ENCODE measurements around the gene ESPN.

ESPN gene

DNA sequence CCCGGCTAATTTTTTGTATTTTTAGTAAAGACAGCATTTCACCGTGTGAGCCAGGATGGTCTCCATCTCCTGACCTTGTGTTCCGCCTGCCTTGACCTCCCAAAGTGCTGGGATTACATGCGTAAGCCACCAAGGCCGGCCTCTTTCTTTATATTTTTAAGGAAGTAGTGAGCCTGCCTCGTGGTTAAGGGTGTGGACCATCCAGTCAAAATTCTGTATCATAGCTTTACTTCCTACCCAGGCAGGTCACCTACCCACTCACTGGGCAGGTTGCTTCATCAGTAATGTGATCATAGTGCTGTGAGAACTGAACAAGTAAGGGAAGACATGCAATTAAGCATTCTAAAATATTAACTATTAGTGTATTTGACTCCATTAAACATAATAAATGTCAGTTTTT lies 22.9 kb upstream of the ESPN start:
- DNase-seq: no peak

DNA sequence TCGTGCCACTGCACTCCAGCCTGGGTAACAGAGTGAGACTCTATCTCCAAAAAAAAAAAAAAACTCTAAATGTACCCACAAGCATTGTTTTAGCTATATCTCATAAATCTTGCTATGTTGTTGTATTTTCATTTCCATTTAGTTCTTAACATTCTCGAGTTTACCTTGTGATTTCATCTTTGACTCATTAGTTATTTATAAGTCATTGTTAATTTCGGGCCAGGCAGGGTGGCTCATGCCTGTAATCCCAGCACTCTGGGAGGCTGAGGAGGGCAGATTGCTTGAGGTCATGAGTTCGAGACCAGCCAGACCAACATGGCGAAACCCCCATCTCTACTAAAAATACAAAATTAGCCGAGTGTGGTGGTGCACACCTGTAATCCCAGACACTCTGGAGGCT lies 16.6 kb upstream of the ESPN start:
- DNase-seq: no peak

DNA sequence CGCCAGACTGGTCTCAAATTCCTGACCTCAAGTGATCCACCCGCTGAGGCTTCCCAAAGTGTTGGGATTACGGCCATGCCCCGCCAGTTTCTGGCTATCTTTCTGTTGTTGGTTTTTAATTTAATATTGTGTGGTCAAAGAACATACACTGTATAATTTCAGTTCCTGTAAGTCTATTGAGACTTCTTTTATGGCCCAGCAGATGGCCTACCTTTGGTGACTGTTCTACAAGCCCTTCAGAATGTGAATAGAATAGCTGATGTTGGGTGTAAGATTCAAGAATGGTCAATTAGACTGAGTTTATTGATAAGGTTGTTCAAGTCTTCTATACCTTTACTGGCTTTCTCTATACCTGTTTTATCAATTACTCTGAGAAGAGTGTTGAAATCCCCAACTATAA lies 15.5 kb upstream of the ESPN start:
- DNase-seq: no peak

- DNase-seq: no peak
These were observed 14.8 kb upstream of the ESPN start for GRCh38 chr1:6409733-6410132.

DNA sequence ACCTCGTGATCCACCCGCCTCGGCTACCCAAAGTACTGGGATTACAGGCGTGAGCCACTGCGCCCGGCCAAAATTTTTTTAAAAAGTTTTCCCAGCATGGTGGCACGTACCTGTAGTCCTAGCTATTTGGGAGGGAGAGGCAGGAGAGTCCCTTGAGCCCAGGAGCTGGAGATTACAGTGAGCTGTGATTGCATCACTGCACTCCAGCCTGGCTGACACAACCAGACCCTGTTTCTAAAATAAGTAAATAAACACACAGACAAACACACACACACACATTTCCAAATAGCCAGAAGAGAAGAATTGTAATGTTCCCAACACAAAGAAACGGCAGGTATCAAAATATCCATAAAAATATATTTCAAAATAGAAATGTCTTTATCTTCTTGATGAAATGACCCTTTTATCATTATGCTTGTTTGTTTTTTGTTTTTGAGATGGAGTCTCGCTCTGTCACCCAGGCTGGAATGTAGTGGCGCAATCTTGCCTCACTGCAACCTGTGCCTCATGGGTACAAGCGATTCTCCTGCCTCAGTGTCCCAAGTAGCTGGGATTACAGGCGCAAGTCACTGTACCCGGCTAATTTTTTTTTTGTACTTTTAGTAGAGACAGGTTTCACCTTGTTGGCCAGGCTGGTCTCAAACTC lies 14.2 kb upstream of the ESPN start:
- DNase-seq: no peak

- DNase-seq: no peak
These were observed 11.7 kb upstream of the ESPN start for GRCh38 chr1:6412896-6413295.

DNA sequence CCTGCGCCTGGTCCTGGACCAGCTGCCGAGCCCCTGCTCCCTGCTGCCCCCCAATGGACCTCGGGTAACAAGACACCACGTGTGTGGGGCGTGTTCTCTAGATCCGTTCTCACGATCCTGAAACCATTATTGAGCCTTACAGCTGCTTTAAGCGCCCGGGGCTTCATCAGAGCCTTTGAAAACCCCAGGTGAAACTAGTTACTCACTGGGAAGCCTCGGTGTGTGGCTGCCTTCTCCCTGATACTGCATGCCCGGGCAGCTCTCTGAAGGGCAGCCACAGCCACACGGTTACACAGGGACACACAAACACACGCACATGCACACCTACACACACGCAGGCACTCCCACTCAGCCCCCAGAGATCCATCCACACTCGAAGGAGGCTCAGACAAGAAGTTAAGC lies 10.1 kb upstream of the ESPN start:
- DNase-seq: peak in 8 of 58 donors; percentile 4 to 25 (median 12)

DNA sequence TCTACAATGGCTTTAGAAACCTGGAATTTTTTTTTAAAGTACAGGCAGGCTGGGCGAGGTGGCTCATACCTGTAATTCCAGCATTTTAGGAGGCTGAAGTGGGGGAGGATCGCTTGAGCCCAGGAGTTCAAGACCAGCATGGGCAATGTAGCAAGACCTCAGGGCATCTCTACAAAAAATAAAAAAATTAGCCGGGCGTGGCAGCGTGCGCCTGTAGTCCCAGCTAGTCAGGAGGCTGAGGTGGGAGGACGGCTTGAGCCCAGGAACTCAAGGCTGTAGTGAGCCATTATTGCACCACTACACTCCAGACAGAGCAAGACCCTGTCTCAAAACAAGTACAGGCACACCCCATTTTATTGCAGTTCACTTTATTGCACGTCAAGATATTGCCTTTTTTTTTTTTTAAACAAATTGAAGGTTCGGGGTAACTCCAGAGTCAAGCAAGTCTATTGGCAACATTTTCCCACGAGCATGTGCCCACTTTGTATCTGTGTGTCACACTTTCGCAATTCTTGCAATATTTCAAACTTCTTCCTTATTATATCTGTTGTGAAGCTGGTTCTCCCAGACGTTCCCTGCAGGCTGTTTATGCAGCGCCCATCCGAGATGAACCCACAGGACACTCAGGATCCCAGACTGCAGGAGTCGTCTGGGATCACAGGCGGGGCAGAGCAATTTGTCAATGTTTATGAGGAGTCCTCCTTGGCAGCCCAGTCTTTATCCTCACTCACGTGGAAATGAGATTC lies 9.5 kb upstream of the ESPN start:
- no peak for DNase-seq

DNA sequence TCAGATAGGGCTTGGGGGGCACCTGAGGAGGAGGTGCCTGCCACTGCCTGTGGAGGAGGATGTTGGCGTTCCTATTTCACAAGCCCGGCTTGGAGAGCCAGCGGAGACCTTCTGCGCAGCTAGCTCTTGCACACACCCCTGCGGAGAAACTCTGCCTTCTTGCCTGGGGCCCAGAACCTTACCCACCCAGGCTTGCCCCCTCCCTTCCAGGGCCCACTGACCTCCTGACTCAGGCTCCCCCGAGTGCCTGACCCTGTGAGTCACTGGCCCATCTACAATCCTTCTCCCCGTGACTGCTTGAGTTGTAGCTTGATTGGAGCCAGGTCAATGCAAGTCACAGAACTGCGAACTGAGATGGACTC lies 8.3 kb upstream of the ESPN start:
- no peak for DNase-seq

DNA sequence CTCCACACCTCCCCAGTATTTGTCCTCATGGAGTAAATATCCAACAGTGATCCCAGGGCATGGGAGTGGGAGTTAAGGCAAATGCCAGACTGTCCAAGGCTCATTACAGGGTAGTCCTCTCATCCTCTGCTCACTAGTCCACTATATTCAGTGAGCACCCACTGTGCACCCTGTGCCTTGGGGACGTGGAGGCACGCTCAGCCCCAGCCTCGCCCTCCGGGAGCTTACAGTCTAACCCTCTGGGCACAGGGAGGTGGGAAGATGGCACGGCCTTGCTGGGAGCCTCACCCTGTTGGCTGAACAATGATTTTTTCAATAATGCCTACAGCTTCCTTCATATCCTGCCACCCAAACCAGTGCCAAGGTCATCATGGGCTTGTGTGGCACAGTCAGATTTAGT lies 7.7 kb upstream of the ESPN start:
- no peak for DNase-seq

DNA sequence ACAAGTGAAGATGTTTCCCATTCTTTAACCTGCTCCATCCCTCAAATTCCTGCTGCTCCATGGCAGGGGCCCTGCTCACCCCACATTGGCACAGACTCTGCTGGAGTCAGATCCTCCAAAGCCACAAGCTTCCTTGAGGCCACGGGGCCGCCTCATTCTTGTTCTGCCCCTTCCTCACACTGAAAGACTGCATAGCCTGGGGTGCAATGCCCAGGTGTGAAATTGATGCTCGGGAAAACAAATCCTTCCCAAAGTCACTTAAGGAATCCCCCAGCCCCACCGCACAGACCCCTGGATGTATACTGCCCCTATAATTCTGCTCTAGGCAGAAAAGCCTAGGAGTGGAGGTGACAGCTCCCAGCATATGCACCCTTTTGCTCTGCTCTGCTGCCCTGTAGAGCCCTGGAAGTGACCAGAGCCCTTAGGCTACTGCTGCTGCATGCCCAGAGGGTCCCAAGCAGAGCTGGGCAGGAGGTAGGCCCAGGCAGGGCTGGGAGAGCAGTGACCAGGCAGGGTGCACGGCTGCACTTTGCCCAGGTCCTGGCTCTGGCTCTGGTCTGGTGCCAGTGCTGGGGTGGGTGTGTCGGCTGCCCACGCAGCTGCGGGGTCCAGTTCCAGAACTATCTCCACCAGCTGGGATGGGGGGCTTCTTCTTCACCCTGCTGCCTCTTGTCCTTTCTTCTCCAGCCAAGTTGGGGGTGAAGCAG lies 6.5 kb upstream of the ESPN start:
- DNase-seq: no peak

- no peak for DNase-seq
These were observed 5.7 kb upstream of the ESPN start for GRCh38 chr1:6418668-6419396.

GRCh38 chr1:6419397-6419803 lies 5.2 kb upstream of the ESPN start:
- DNase-seq: no peak

- DNase-seq: no peak
These were observed 4.6 kb upstream of the ESPN start, which contains the start of gene HES2 for GRCh38 chr1:6419804-6420453. TSS of gene HES2 (minus strand) at chr1:6419919. CDS start at chr1:6419820, 99 bp downstream.

DNA sequence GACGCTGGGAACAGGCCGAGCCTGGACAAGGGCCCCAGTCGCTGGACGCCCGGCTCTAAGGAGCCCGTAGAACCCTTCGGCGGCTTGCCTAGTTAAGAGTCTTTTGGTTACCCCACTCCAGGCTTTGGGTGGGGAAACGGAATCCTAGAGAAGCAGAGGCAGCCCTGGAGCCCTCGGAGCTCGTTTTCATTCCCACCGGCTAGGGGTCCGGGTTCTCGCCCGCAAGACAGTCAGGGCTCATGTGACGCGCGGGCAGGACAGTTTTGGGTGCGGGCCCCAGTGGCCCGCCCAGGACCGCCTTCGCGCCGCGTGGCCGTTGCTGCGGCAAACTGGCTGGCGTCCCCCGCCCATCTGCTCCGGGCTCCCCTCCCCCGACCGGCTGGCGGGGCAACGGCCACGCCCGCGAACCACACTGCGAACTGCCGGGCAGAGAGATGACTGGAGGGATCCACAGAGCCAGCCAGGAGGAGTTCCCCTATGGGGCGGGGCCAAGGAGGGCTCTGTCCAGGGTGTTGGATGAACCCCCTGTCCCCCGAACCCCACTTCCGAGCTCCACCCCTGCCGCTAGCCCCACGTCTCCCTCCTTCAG lies 4.0 kb upstream of the ESPN start:
- no peak for DNase-seq

DNA sequence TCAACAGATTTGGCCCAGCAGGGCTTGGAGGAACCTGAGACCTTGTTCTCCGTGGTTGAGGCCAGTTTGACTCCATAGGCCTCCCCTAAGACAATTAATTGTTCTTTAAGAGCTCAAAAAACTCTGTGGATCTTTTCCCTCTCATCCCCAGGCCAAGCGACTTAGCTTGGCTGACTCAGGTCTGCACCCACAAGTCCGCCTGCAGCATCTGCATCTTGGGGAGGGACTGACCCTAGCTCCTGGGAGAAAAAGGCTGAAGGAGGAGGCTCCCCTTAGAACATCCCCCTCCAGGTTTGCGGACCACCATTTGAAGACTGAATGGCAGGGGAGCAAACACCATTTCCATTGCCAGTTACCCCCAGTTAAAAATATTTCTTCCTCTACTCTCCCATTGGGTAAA lies 3.3 kb upstream of the ESPN start:
- DNase-seq: no peak

GRCh38 chr1:6423321-6423999 lies 1.1 kb upstream of the ESPN start:
- peak in 6 of 58 donors; percentile 1 to 28 (median 5) for DNase-seq

DNA sequence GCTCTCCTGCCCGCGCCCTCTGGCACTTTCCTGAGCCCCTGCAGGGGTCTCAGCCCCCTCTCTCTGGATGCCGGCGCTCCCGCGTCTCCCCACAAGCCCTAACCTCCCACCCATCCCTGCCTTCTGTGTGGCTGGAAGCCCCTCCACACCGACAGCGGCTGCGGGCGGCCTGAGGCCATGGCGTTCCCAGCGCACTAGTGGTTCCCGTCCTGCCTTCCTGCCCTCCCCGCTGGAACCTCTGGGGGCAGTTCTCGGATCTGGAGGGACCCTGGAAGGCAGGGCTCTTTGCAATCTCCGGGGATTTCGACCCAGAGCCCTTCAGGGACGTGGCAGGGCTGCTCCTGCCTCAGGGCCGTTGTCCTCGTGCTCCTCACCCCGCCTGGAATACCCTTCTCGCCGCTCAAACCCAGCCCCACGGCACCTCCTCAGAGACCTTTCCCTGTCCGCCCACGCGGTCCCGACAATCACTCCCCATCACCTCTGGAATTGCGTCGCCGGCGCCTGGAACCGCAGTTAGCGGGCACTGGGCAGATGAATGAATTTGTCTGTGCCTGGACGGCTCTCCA lies 493 bp upstream of the ESPN start:
- no peak for DNase-seq

DNA sequence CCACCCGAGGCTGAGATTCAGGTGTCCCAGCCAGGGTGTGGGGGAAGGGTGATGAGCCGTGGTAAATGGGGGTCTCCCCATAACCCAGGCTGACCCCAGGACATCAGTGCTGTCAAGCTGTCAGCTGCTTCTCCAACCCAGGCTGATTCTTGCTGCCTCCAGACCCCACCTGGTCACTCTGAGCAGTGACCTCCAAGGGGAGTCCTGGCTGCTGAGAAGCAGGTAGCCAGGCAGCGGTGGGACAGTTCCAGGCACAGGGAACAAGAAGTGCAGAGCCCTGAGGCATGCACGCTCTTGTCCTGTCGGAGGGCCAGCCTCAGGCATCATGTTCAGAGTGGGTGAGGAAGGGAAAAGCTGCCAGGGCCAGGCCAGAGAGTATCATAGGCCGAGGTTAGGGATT lies 1.1 kb downstream of the ESPN start:
- DNase-seq: no peak
